ENCODE measurements around the gene CACNA2D1.

- TF ChIP-seq CTCF (IDR thresholded peaks at IDR 0.05) (no peak), EP300 (IDR thresholded peaks at IDR 0.05) (no peak), POLR2A (IDR thresholded peaks at IDR 0.05) (no peak), POLR2AphosphoS5 (IDR thresholded peaks at IDR 0.05) (no peak)
Measured at GRCh38 chr7:82275342-82275741, 168.2 kb downstream of the CACNA2D1 start.
